H1 (cell line): Measurements from ENCODE around the gene TOB2. TPM values are rescaled to one million over a fixed set of nuclear protein-coding genes. Genes with fewer than 3 reads are reported as not detected.

ENCODE experiments used
- CTCF ChIA-PET: fragments of 300-600 bp; sonication (Branson Sonifier 250); formaldehyde crosslinking; loops from one replicate; lab custom pipeline; 2021; ENCODE audit not compliant: partially characterized antibody; lab: Charles Lee
- POLR2A ChIA-PET: fragments of 300-600 bp; sonication (Branson Sonifier 250); formaldehyde crosslinking; loops from one replicate; lab custom pipeline; 2021; ENCODE audit warnings: inconsistent platforms; ENCODE audit not compliant: partially characterized antibody; lab: Charles Lee
- DNase-seq, 2 experiments: peaks; one replicate each; pipeline versions ENCODE4 v3.0.0 to v3.0.0-alpha.2; 2010 to 2022; ENCODE audit warnings: low spot score in 2 of 2, low read depth in 1 of 2, mixed read lengths in 1 of 2
- FAIRE-seq: peaks from 2 replicates; lab custom pipeline; 2011; peaks lifted over from hg19 to GRCh38; lab: Jason Lieb, UNC
- H2AFZ ChIP-seq: 2 replicates; pipeline ENCODE4 v1.8.1; 2012; ENCODE audit warnings: low read length, inconsistent platforms
- H2AK5ac ChIP-seq: 2 replicates; pipeline ENCODE4 v1.6.1; 2013; ENCODE audit warnings: low read depth, low read length
- H2BK120ac ChIP-seq: replicated peaks from 2 replicates; pipeline ENCODE3; 2013; ENCODE audit warnings: low read depth, low read length, inconsistent platforms
- H2BK12ac ChIP-seq: 2 replicates; pipeline ENCODE4 v1.6.1; 2013; ENCODE audit warnings: low read depth, low read length
- H2BK15ac ChIP-seq: 2 replicates; pipeline ENCODE4 v1.6.1; 2013; ENCODE audit warnings: low read length
- H2BK20ac ChIP-seq: 2 replicates; pipeline ENCODE4 v1.6.1; 2013; ENCODE audit warnings: low read length
- H2BK5ac ChIP-seq: 2 replicates; pipeline ENCODE4 v1.6.1; 2013; ENCODE audit warnings: low read depth, low read length
- H3K14ac ChIP-seq: 2 replicates; pipeline ENCODE4 v1.6.1; 2013; ENCODE audit warnings: inconsistent platforms; ENCODE audit not compliant: insufficient read length
- H3K18ac ChIP-seq: 2 replicates; pipeline ENCODE4 v1.6.1; 2013; ENCODE audit warnings: low read length; ENCODE audit errors: extremely low read depth
- H3K23ac ChIP-seq: 2 replicates; pipeline ENCODE4 v1.6.1; 2013; ENCODE audit warnings: inconsistent platforms; ENCODE audit not compliant: insufficient read length
- H3K23me2 ChIP-seq: 2 replicates; pipeline ENCODE4 v1.6.1; 2013; ENCODE audit warnings: low read depth, low read length
- H3K27ac ChIP-seq: 2 replicates; pipeline ENCODE4 v1.6.1; 2011; ENCODE audit warnings: low read depth, low read length, inconsistent platforms
- H3K27me3 ChIP-seq, 4 experiments: replicated peaks in 1 of 4; 1 replicate in 1 of 4; 2 replicates in 3 of 4; pipeline versions ENCODE4 v1.6.1 to v1.8.1; 2011 to 2013; ENCODE audit warnings: low read length in 3 of 4, mild to moderate bottlenecking in 3 of 4, inconsistent platforms in 2 of 4, mixed read lengths in 2 of 4, moderate library complexity in 1 of 4; ENCODE audit not compliant: control insufficient read depth in 3 of 4, insufficient read depth in 3 of 4; ENCODE audit errors: extremely low read depth in 1 of 4
- H3K36me3 ChIP-seq, 4 experiments: 2 replicates each; pipeline versions ENCODE4 v1.6.1 to v1.8.1; 2011 to 2013; ENCODE audit warnings: mild to moderate bottlenecking in 4 of 4, low read length in 3 of 4, moderate library complexity in 2 of 4, control low read depth in 1 of 4, inconsistent platforms in 1 of 4; ENCODE audit not compliant: insufficient read depth in 4 of 4, control insufficient read depth in 2 of 4
- H3K4ac ChIP-seq: replicated peaks from 2 replicates; pipeline ENCODE3; 2013; ENCODE audit warnings: low read length, low read depth, mixed read lengths, inconsistent platforms; ENCODE audit not compliant: insufficient read length
- H3K4me1 ChIP-seq, 4 experiments: replicated peaks in 1 of 4; 1 replicate in 1 of 4; 2 replicates in 3 of 4; pipeline versions ENCODE4 v1.6.1 to v1.8.1; 2011 to 2013; ENCODE audit warnings: low read length in 3 of 4, inconsistent platforms in 2 of 4, mixed read lengths in 1 of 4; ENCODE audit not compliant: insufficient read depth in 4 of 4, control insufficient read depth in 3 of 4
- H3K4me2 ChIP-seq, 2 experiments: 2 replicates each; pipeline versions ENCODE4 v1.6.1 to v1.8.1; 2011 to 2013; ENCODE audit warnings: low read depth in 2 of 2, low read length in 2 of 2, control low read depth in 1 of 2, inconsistent platforms in 1 of 2, mild to moderate bottlenecking in 1 of 2; ENCODE audit not compliant: insufficient read depth in 1 of 2
- H3K4me3 ChIP-seq, 4 experiments: fragments of 200-600, 300-600 bp in 1 of 4; sonication (generic), shearing (Covaris generic), sonication (Bioruptor Twin) in 1 of 4; 2 replicates each; pipeline versions ENCODE4 v1.5.1 to v1.8.1; 2011 to 2016; ENCODE audit warnings: low read length in 4 of 4, low read depth in 3 of 4, control low read depth in 2 of 4, inconsistent platforms in 2 of 4, mild to moderate bottlenecking in 2 of 4, mixed read lengths in 1 of 4, moderate library complexity in 1 of 4; ENCODE audit not compliant: insufficient read depth in 2 of 4; ENCODE audit errors: extremely low read depth in 1 of 4
- H3K56ac ChIP-seq: replicated peaks from 2 replicates; pipeline ENCODE3; 2013; ENCODE audit warnings: low read depth, mild to moderate bottlenecking, mixed read lengths, low read length, inconsistent platforms; ENCODE audit not compliant: insufficient read length
- H3K79me1 ChIP-seq: 2 replicates; pipeline ENCODE4 v1.6.1; 2013; ENCODE audit warnings: low read depth, low read length, control low read depth
- H3K79me2 ChIP-seq, 2 experiments: 2 replicates each; pipeline versions ENCODE4 v1.6.1 to v1.8.1; 2012 to 2013; ENCODE audit warnings: low read length in 2 of 2, mild to moderate bottlenecking in 2 of 2, inconsistent platforms in 1 of 2; ENCODE audit not compliant: insufficient read depth in 2 of 2, control insufficient read depth in 1 of 2
- H3K9ac ChIP-seq, 4 experiments: replicated peaks in 1 of 4; 1 replicate in 1 of 4; 2 replicates in 3 of 4; pipeline versions ENCODE4 v1.6.1 to v1.8.1; 2011 to 2013; ENCODE audit warnings: low read depth in 3 of 4, low read length in 3 of 4, control low read depth in 2 of 4, mild to moderate bottlenecking in 2 of 4, moderate library complexity in 2 of 4, inconsistent platforms in 1 of 4; ENCODE audit errors: extremely low read depth in 1 of 4
- H3K9me3 ChIP-seq, 2 experiments: 2 replicates each; pipeline versions ENCODE4 v1.6.1 to v1.8.1; 2012 to 2013; ENCODE audit warnings: mild to moderate bottlenecking in 2 of 2, moderate library complexity in 2 of 2, control low read depth in 1 of 2, inconsistent platforms in 1 of 2, low read depth in 1 of 2, low read length in 1 of 2, mixed read lengths in 1 of 2; ENCODE audit not compliant: insufficient read depth in 2 of 2
- H4K20me1 ChIP-seq, 2 experiments: replicated peaks in 1 of 2; 2 replicates each; pipeline versions ENCODE3 to v1.8.1; 2011 to 2013; ENCODE audit warnings: inconsistent platforms in 2 of 2, low read length in 2 of 2, mild to moderate bottlenecking in 1 of 2; ENCODE audit not compliant: insufficient read depth in 2 of 2, control insufficient read depth in 1 of 2
- H4K5ac ChIP-seq: 2 replicates; pipeline ENCODE4 v1.6.1; 2013; ENCODE audit warnings: low read length, low read depth, mixed read lengths, inconsistent platforms; ENCODE audit not compliant: insufficient read length
- H4K8ac ChIP-seq: 2 replicates; pipeline ENCODE4 v1.8.0; 2013; ENCODE audit warnings: mild to moderate bottlenecking, moderate library complexity, low read length, inconsistent platforms; ENCODE audit not compliant: insufficient read depth; ENCODE audit errors: extremely low read depth
- H4K91ac ChIP-seq: replicated peaks from 2 replicates; pipeline ENCODE3; 2013; ENCODE audit warnings: low read length, mixed read lengths, inconsistent platforms; ENCODE audit not compliant: insufficient read length
- CBX8 ChIP-seq: fragments of 300-800, 300-1000 bp; sonication (generic); IDR thresholded peaks from 2 replicates; pipeline ENCODE4 v1.7.1; 2016; ENCODE audit warnings: low read depth, low read length, borderline replicate concordance
- CEBPB ChIP-seq: IDR thresholded peaks from 2 replicates; pipeline ENCODE4 v1.6.1; 2012; ENCODE audit warnings: low read depth, low read length
- CHD1 ChIP-seq: IDR thresholded peaks from 2 replicates; pipeline ENCODE4 v1.6.1; 2012; ENCODE audit warnings: low read depth, low read length, improper control_type of control experiment
- EP300 ChIP-seq, 2 experiments: IDR thresholded peaks; 1 replicate in 1 of 2; 2 replicates in 1 of 2; pipeline ENCODE4 v1.6.1; 2011 to 2012; ENCODE audit warnings: low read depth in 2 of 2, low read length in 2 of 2, mild to moderate bottlenecking in 2 of 2, borderline replicate concordance in 1 of 2, inconsistent platforms in 1 of 2, moderate library complexity in 1 of 2
- GABPA ChIP-seq: IDR thresholded peaks from 2 replicates; pipeline ENCODE4 v1.6.1; 2011; ENCODE audit warnings: mild to moderate bottlenecking, low read length, moderate library complexity, borderline replicate concordance; ENCODE audit not compliant: insufficient read depth
- HDAC6 ChIP-seq: IDR thresholded peaks from one replicate; pipeline ENCODE4 v1.7.1; 2012; ENCODE audit warnings: low read depth, mild to moderate bottlenecking, inconsistent platforms, low read length, moderate library complexity
- JUN ChIP-seq: IDR thresholded peaks from 2 replicates; pipeline ENCODE4 v1.6.1; 2011; ENCODE audit warnings: low read depth, mild to moderate bottlenecking, improper control_type of control experiment, low read length
- KDM1A ChIP-seq: fragments of 200-600, 300-600 bp; sonication (generic); IDR thresholded peaks from 2 replicates; pipeline ENCODE4 v1.7.1; 2016; ENCODE audit warnings: mild to moderate bottlenecking, low read length, borderline replicate concordance
- KDM4A ChIP-seq: IDR thresholded peaks from one replicate; pipeline ENCODE4 v1.7.1; 2012; ENCODE audit warnings: low read depth, mild to moderate bottlenecking, moderate library complexity, low read length, inconsistent platforms; ENCODE audit not compliant: severe bottlenecking
- KDM5A ChIP-seq: fragments of 200-600 bp; IDR thresholded peaks from 2 replicates; pipeline ENCODE4 v1.7.1; 2012; ENCODE audit warnings: mild to moderate bottlenecking, low read length, inconsistent platforms, mixed read lengths
- RAD21 ChIP-seq, 2 experiments: IDR thresholded peaks in 1 of 2; conservative IDR thresholded peaks in 1 of 2; 2 replicates each; pipeline ENCODE4 v1.6.1; 2011; ENCODE audit warnings: low read depth in 2 of 2, low read length in 2 of 2, improper control_type of control experiment in 1 of 2, inconsistent platforms in 1 of 2, mild to moderate bottlenecking in 1 of 2, moderate library complexity in 1 of 2
- SIRT6 ChIP-seq: IDR thresholded peaks from one replicate; pipeline ENCODE4 v1.7.1; 2012; ENCODE audit warnings: low read length, inconsistent platforms
- WGBS, 2 experiments: shearing (Covaris generic) in 1 of 2; methylation state at CpG; one replicate each; pipeline versions ENCODE4 v1.1.6 to v1.1.7; 2013 to 2015; ENCODE audit warnings: low lambda C conversion rate in 2 of 2, mixed read lengths in 2 of 2, inconsistent platforms in 1 of 2, low coverage in 1 of 2, missing lambda C conversion rate in 1 of 2; ENCODE audit not compliant: insufficient replicate concordance in 2 of 2, insufficient coverage in 1 of 2, insufficient read length in 1 of 2; ENCODE audit errors: extremely low coverage in 1 of 2, missing lambda C conversion rate in 1 of 2; 5-methylcytosine and 5-hydroxymethylcytosine counted together
- polyA plus RNA-seq, 7 experiments: library from polyadenylated mRNA; depleted of rRNA in 3 of 7; stranded (reverse) in 5 of 7; unstranded in 2 of 7; fragments of >200 nt in 5 of 7; fragments of 200-250 nt in 2 of 7; gene quantifications; 1 replicate in 5 of 7; 2 replicates in 1 of 7; 4 replicates in 1 of 7; pipeline versions ENCODE4 v1.2.1 to v1.2.3, GENCODE V29; 2011 to 2013; ENCODE audit warnings: missing spikeins in 2 of 7, mixed read lengths in 2 of 7
- total RNA-seq: library from RNA; stranded (reverse); fragmentation: NEBNext Ultra II Directional; extraction: Animal tissue kit (Norgen Biotek cat#: 25700); gene quantifications from 2 replicates; pipeline ENCODE4 v1.2.1, GENCODE V29; 2021

Gene TOB2
- total and polyA plus RNA-seq, 2 of the 8 experiments (the other 6 are each of a cell fraction or from before 2014, with no cell fraction given) = 27.0 to 54.1 TPM

DNA sequence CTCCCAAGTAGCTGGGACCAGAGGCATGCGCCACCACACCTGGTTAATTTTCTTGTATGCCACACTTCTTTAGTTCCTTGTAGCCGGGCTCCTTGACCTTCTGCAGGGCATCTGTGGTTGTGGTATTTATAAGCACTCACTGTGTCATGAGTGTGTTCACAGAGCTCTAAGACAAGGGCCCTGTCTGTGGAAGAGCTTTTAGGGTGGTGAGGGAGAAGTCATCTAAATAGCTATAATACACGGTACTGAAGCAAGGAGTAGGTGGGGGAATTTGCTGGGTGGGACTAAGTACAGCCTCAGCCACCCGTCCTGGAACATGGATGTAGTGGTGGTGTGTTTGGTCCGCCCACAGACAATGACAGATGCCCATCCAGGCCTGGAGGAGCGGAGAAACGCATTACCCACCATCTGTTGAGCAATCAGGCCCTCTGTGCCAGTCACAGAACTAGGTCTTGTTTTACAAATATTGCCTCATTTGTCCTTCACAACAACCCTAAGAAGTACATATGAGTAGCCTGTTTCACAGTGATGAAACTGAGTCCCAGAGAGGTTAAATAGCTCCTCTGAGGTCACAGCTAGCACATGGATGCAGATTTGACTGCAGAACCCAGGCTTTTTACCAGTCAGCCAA is 32.4 kb upstream of the TOB2 start:
- Histone ChIP-seq H3K4me3 (no peak overlapping the region), H3K4me2 (no peak overlapping the region; a peak in 1 of 4 replicates), H3K9ac (peak overlapping the region in 1 of 4 experiments; percentile 13; a peak in 3 of 7 replicates), H2BK12ac (peak overlapping the region; percentile 69; the same call in 1 of the 2 replicates), H3K4me1 (peaks cover 24 to 39% (median 26%) of the 10 kb centered on the region in 4 experiments), H4K91ac (no peak overlapping the region), H2BK5ac (peak overlapping the region; percentile 32; the same call in 1 of the 2 replicates), H3K4ac (no peak overlapping the region), H3K9me3 (no peaks in the 10 kb centered on the region), H3K56ac (no peak overlapping the region), H3K79me2 (peaks cover 3 to 74% of the 10 kb centered on the region in 2 experiments; a peak in 3 of 4 replicates), H3K23ac (no peak overlapping the region), H2BK15ac (peak overlapping the region; percentile 40; the same call in 1 of the 2 replicates), H2BK20ac (peak overlapping the region; percentile 17; the same call in 1 of the 2 replicates), H2AFZ (no peak overlapping the region), H4K8ac (no peak overlapping the region), H3K27me3 (no peaks in the 10 kb centered on the region), H3K14ac (no peak overlapping the region), H3K36me3 (no peaks in the 10 kb centered on the region; a peak in 1 of 8 replicates), H2BK120ac (no peak overlapping the region), H4K20me1 (peaks cover 4 to 24% of the 10 kb centered on the region in 2 experiments), H2AK5ac (peak overlapping the region; percentile 4; the same call in 1 of the 2 replicates), H4K5ac (no peak overlapping the region), H3K18ac (no peak overlapping the region), H3K79me1 (peaks cover 27% of the 10 kb centered on the region), H3K23me2 (no peaks in the 10 kb centered on the region), H3K27ac (peak overlapping the region; percentile 20; the same call in 1 of the 2 replicates)
- ChIA-PET CTCF (interaction anchor here (0.6 to 7.8 kb wide), 13 partner anchors 10 to 241 kb away, joined by 3 to 79 read pairs (median 4); partner anchors contain the start of genes ACO2 and PHF5A), POLR2A (interaction anchor here (0.6 to 30.6 kb wide), 9 partner anchors 8 to 175 kb away, joined by 3 to 887 read pairs (median 5); partner anchors contain the start of genes ACO2, PHF5A, TEF and TOB2)
- FAIRE-seq = no peak
- DNase-seq = no peak
- WGBS, 2 experiments = 87% methylated on average over 7 of the region's 7 CpGs; no CpG with 5 or more reads in 1 of the 2 experiments
- TF ChIP-seq GABPA (no peak), RAD21 (IDR thresholded peaks at IDR 0.05 in 1 of 2, conservative IDR thresholded peaks at IDR 0.05 in 1 of 2; ENCODE audit: low read depth in 2 of 2, low read length in 2 of 2) (no peak), CEBPB (no peak), KDM5A (no peak), SIRT6 (no peak), HDAC6 (no peak), CHD1 (no peak), EP300 (IDR thresholded peaks at IDR 0.05; ENCODE audit: borderline replicate concordance in 1 of 2, low read depth in 2 of 2, low read length in 2 of 2) (no peak), KDM4A (no peak), CBX8 (no peak), KDM1A (no peak), JUN (no peak)
